ENCODE data around the gene CORO1C. TPM values are rescaled to one million over a fixed set of nuclear protein-coding genes. Genes with fewer than 3 reads are reported as not detected.

CORO1C gene
- total RNA-seq, 1 experiment from 2014 or later: 208 TPM

GRCh38 chr12:108629824-108630476, 101.4 kb downstream of the CORO1C start:
- H3K9me3 ChIP-seq (ENCODE audit: low read depth, low read length, poor library complexity, severe bottlenecking): no peaks in the 10 kb centered on the region
- BruUV-seq (replicated peaks): no TSS peak
- no peaks in the 10 kb centered on the region for H3K27me3 ChIP-seq (replicated peaks; ENCODE audit: insufficient read depth, low read depth, low read length, poor library complexity)
- ChIA-PET POLR2A (ENCODE audit: low non-redundant PET) (no interaction called here), CTCF (no interaction called here)
- no peak overlapping the region for H3K4me3 ChIP-seq (ENCODE audit: low read depth, low read length, poor library complexity, severe bottlenecking)
- H3K4me1 ChIP-seq (ENCODE audit: insufficient read depth, low read length, poor library complexity, severe bottlenecking): no peaks in the 10 kb centered on the region
- TF ChIP-seq, protein P1, sequence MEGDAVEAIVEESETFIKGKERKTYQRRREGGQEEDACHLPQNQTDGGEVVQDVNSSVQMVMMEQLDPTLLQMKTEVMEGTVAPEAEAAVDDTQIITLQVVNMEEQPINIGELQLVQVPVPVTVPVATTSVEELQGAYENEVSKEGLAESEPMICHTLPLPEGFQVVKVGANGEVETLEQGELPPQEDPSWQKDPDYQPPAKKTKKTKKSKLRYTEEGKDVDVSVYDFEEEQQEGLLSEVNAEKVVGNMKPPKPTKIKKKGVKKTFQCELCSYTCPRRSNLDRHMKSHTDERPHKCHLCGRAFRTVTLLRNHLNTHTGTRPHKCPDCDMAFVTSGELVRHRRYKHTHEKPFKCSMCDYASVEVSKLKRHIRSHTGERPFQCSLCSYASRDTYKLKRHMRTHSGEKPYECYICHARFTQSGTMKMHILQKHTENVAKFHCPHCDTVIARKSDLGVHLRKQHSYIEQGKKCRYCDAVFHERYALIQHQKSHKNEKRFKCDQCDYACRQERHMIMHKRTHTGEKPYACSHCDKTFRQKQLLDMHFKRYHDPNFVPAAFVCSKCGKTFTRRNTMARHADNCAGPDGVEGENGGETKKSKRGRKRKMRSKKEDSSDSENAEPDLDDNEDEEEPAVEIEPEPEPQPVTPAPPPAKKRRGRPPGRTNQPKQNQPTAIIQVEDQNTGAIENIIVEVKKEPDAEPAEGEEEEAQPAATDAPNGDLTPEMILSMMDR (conservative IDR thresholded peaks at IDR 0.05; ENCODE audit: low read depth, low read length): no peak
- TF ChIP-seq EZH2 (IDR thresholded peaks at IDR 0.05; ENCODE audit: borderline replicate concordance, low read depth, low read length, poor library complexity, severe bottlenecking): no peak
- intact Hi-C loops (cut with micrococcal nuclease; ENCODE audit: unreplicated experiment): no loop called here
- no peak for DNase-seq (ENCODE audit: low spot score)
- no peak overlapping the region for H3K27ac ChIP-seq (ENCODE audit: low read depth, low read length, poor library complexity, severe bottlenecking)
- H3K36me3 ChIP-seq (ENCODE audit: insufficient read depth, low read length, poor library complexity, severe bottlenecking): no peaks in the 10 kb centered on the region

DNA sequence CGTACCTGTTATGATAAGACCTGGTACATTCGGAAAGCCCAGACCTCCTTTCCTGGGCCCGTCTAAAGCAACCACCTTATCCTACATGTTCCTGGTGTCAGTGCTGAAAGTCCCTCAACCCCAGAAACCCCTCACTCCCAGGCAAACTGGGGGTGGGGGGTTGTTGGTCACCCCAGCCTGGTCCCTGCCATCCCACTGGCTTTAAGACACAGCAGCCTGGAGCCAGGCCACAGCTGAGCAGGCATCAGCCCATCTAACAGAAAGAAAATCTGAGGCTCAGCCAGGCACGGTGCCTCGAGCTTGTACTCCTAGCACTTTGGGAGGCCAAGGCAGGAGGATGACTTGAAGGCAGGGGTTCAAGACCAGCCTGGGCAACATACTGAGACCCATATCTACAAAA, 102.2 kb downstream of the CORO1C start:
- Histone ChIP-seq H3K4me3 (ENCODE audit: low read depth, low read length, poor library complexity, severe bottlenecking) (no peak overlapping the region), H3K27me3 (replicated peaks; ENCODE audit: insufficient read depth, low read depth, low read length, poor library complexity) (no peaks in the 10 kb centered on the region), H3K27ac (ENCODE audit: low read depth, low read length, poor library complexity, severe bottlenecking) (no peak overlapping the region), H3K9me3 (ENCODE audit: low read depth, low read length, poor library complexity, severe bottlenecking) (no peaks in the 10 kb centered on the region), H3K4me1 (ENCODE audit: insufficient read depth, low read length, poor library complexity, severe bottlenecking) (no peaks in the 10 kb centered on the region), H3K36me3 (ENCODE audit: insufficient read depth, low read length, poor library complexity, severe bottlenecking) (no peaks in the 10 kb centered on the region)
- CTCF ChIA-PET: no interaction called here
- no peak for TF ChIP-seq EZH2 (IDR thresholded peaks at IDR 0.05; ENCODE audit: borderline replicate concordance, low read depth, low read length, poor library complexity, severe bottlenecking)
- TF ChIP-seq, protein P1 (conservative IDR thresholded peaks at IDR 0.05; ENCODE audit: low read depth, low read length): no peak
- POLR2A ChIA-PET (ENCODE audit: low non-redundant PET): no interaction called here
- no TSS peak for BruUV-seq (replicated peaks)
- intact Hi-C loops (cut with micrococcal nuclease; ENCODE audit: unreplicated experiment): no loop called here
- no peak for DNase-seq (ENCODE audit: low spot score)

DNA sequence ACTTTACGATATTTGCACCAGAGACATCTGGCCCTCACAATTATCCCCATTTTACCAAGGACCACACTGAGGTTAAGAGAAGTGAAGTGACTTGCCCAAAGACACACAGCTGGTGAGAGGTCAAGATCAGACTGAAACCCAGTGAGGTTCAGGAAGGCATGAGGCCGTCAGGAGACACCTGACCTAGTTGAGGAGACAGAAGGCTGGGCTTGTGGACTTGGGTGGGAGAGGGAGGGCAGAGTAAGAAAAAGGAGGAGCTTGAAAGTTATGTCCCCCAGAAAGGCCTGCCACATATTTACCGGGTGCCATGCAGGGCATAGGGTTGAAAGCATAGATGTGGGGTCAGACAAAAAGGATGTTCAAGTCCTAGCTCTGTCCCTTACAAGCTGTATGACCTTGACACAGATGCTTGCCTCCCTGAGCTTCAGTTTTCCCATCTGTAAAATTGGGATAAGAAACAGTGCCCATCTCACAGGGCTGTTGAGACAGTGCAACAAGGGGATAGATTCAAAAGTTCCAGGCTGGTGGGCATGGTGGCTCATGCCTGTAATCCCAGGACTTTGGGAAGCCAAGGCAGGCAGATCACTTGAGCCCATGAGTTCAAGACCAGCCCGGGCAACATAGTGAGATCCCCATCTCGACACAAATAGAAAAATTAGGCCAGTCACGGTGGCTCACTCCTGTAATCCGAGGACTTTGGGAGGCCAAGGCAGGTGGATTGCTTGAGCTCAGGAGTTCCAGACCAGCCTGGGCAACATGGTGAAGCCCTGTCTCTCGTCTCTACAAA, 104.0 kb downstream of the CORO1C start:
- Histone ChIP-seq H3K27me3 (replicated peaks; ENCODE audit: insufficient read depth, low read depth, low read length, poor library complexity) (no peaks in the 10 kb centered on the region), H3K4me3 (ENCODE audit: low read depth, low read length, poor library complexity, severe bottlenecking) (no peak overlapping the region), H3K4me1 (ENCODE audit: insufficient read depth, low read length, poor library complexity, severe bottlenecking) (no peaks in the 10 kb centered on the region), H3K27ac (ENCODE audit: low read depth, low read length, poor library complexity, severe bottlenecking) (no peak overlapping the region), H3K36me3 (ENCODE audit: insufficient read depth, low read length, poor library complexity, severe bottlenecking) (no peaks in the 10 kb centered on the region), H3K9me3 (ENCODE audit: low read depth, low read length, poor library complexity, severe bottlenecking) (no peaks in the 10 kb centered on the region)
- BruUV-seq (replicated peaks): no TSS peak
- intact Hi-C loops (cut with micrococcal nuclease; ENCODE audit: unreplicated experiment): no loop called here
- POLR2A ChIA-PET (ENCODE audit: low non-redundant PET): no interaction called here
- TF ChIP-seq, protein P1 (conservative IDR thresholded peaks at IDR 0.05; ENCODE audit: low read depth, low read length): no peak
- TF ChIP-seq EZH2 (IDR thresholded peaks at IDR 0.05; ENCODE audit: borderline replicate concordance, low read depth, low read length, poor library complexity, severe bottlenecking): no peak
- no peak for DNase-seq (ENCODE audit: low spot score)
- CTCF ChIA-PET: no interaction called here
